ENCODE measurements around the gene PRKAR1B. TPM values are rescaled to one million over a fixed set of nuclear protein-coding genes. Genes with fewer than 3 reads are reported as not detected.

The PRKAR1B gene
- total RNA-seq, 2 donors from 2014 or later = 33.5 to 43.2 TPM

- Histone ChIP-seq H3K27me3 (ENCODE audit: control insufficient read depth, insufficient read depth, low read length, poor library complexity, severe bottlenecking) (no peaks in the 10 kb centered on the region), H3K27ac (ENCODE audit: low read depth, low read length) (no peak overlapping the region), H3K36me3 (ENCODE audit: control insufficient read depth, insufficient read depth, low read length) (no peaks in the 10 kb centered on the region), H3K4me3 (ENCODE audit: low read length) (no peak overlapping the region), H3K9me3 (ENCODE audit: control insufficient read depth, low read length) (no peaks in the 10 kb centered on the region), H3K9ac (ENCODE audit: extremely low read depth, low read length, poor library complexity, severe bottlenecking) (no peak overlapping the region), H3K4me1 (ENCODE audit: control insufficient read depth, insufficient read depth, low read length) (no peaks in the 10 kb centered on the region)
- Mint-ChIP-seq H3K4me3 (no peak overlapping the region), H3K36me3 (ENCODE audit: low read depth) (peaks cover 41% of the 10 kb centered on the region), H3K27me3 (ENCODE audit: insufficient read depth) (no peaks in the 10 kb centered on the region), H3K9me3 (no peaks in the 10 kb centered on the region), H3K4me1 (no peaks in the 10 kb centered on the region), H3K27ac (no peak overlapping the region)
- WGBS, 2 experiments (ENCODE audit: insufficient coverage in 1 of 2, insufficient read length in 1 of 2) = 96 to 97% methylated on average over 22 to 33 of the region's 33 CpGs
- no peak for DNase-seq
- no peak for TF ChIP-seq CTCF (conservative IDR thresholded peaks at IDR 0.05)
Observed at GRCh38 chr7:575425-576366, 151.4 kb downstream of the PRKAR1B start.

- H3K27me3 ChIP-seq (ENCODE audit: control insufficient read depth, insufficient read depth, low read length, poor library complexity, severe bottlenecking) = no peaks in the 10 kb centered on the region
- peak overlapping the region; percentile 44 for H3K27ac Mint-ChIP-seq
Observed at GRCh38 chr7:574661-575395, 152.3 kb downstream of the PRKAR1B start.

More at GRCh38 chr7:574661-575395, 152.3 kb downstream of the PRKAR1B start:
- DNase-seq = no peak
- TF ChIP-seq CTCF (conservative IDR thresholded peaks at IDR 0.05) = no peak
- Mint-ChIP-seq H3K4me1 (no peaks in the 10 kb centered on the region), H3K36me3 (ENCODE audit: low read depth) (peaks cover 37% of the 10 kb centered on the region), H3K4me3 (no peak overlapping the region), H3K27me3 (ENCODE audit: insufficient read depth) (no peaks in the 10 kb centered on the region), H3K9me3 (no peaks in the 10 kb centered on the region)
- no peaks in the 10 kb centered on the region for H3K36me3 ChIP-seq (ENCODE audit: control insufficient read depth, insufficient read depth, low read length)
- H3K9me3 ChIP-seq (ENCODE audit: control insufficient read depth, low read length) = no peaks in the 10 kb centered on the region
- H3K4me3 ChIP-seq (ENCODE audit: low read length) = no peak overlapping the region
- H3K27ac ChIP-seq (ENCODE audit: low read depth, low read length) = no peak overlapping the region
- no peaks in the 10 kb centered on the region for H3K4me1 ChIP-seq (ENCODE audit: control insufficient read depth, insufficient read depth, low read length)
- H3K9ac ChIP-seq (ENCODE audit: extremely low read depth, low read length, poor library complexity, severe bottlenecking) = no peak overlapping the region
- WGBS, 2 experiments (ENCODE audit: insufficient coverage in 1 of 2, insufficient read length in 1 of 2) = 93 to 95% methylated on average over 21 to 23 of the region's 23 CpGs

Measured in endodermal cell (in vitro differentiated cells).